Natural killer cell (primary cell): ENCODE measurements around the gene MYO18B. TPM values are rescaled to one million over a fixed set of nuclear protein-coding genes. Genes with fewer than 3 reads are reported as not detected.

ENCODE experiments used
- ATAC-seq, 3 donors: fragments of 150-1000 bp in 2 of 3; fragments of 200-7000 bp in 1 of 3; cut with Tn5 transposase; 1 replicate in 1 of 3; 2 replicates in 2 of 3; pipeline ENCODE4 v1.10.0; 2021; ENCODE audit warnings: mild to moderate bottlenecking in 2 of 3, moderate library complexity in 2 of 3
- DNase-seq, 2 donors: peaks; one replicate each; pipeline versions ENCODE4 v3.0.0 to v3.0.0-alpha.2; 2013 to 2021; ENCODE audit warnings: mixed read lengths in 1 of 2
- H3K27ac ChIP-seq: one replicate; pipeline ENCODE4 v1.5.1; 2013; ENCODE audit warnings: mild to moderate bottlenecking, low read length
- H3K27me3 ChIP-seq: one replicate; pipeline ENCODE4 v1.6.1; 2013; ENCODE audit warnings: low read length; ENCODE audit not compliant: control insufficient read depth, insufficient read depth
- H3K36me3 ChIP-seq: one replicate; pipeline ENCODE4 v1.6.1; 2013; ENCODE audit warnings: low read length; ENCODE audit not compliant: control insufficient read depth, insufficient read depth
- H3K4me1 ChIP-seq: one replicate; pipeline ENCODE4 v1.6.1; 2013; ENCODE audit warnings: low read length; ENCODE audit not compliant: control insufficient read depth, insufficient read depth
- H3K4me3 ChIP-seq: one replicate; pipeline ENCODE4 v1.5.1; 2013; ENCODE audit warnings: low read length
- H3K9me3 ChIP-seq: one replicate; pipeline ENCODE4 v1.6.1; 2013; ENCODE audit warnings: low read length; ENCODE audit not compliant: control insufficient read depth, insufficient read depth
- H3K27ac Mint-ChIP-seq, 2 donors: one replicate each; pipeline ENCODE4 v1.8.0; 2022; ENCODE audit warnings: mild to moderate bottlenecking in 2 of 2, mixed read lengths in 2 of 2, moderate library complexity in 1 of 2
- H3K27me3 Mint-ChIP-seq, 2 donors: one replicate each; pipeline ENCODE4 v1.8.0; 2022; ENCODE audit warnings: low read depth in 2 of 2, mixed read lengths in 2 of 2
- H3K36me3 Mint-ChIP-seq: one replicate; pipeline ENCODE4 v1.8.0; 2022; ENCODE audit warnings: mixed read lengths
- H3K4me1 Mint-ChIP-seq, 2 donors: one replicate each; pipeline ENCODE4 v1.8.0; 2022; ENCODE audit warnings: mixed read lengths in 2 of 2
- H3K4me3 Mint-ChIP-seq: one replicate; pipeline ENCODE4 v1.8.0; 2022; ENCODE audit warnings: mild to moderate bottlenecking, moderate library complexity, mixed read lengths
- H3K9me3 Mint-ChIP-seq, 2 donors: one replicate each; pipeline ENCODE4 v1.8.0; 2022; ENCODE audit warnings: mixed read lengths in 2 of 2
- CTCF ChIP-seq: fragments of 200-600 bp; IDR thresholded peaks from one replicate; pipeline ENCODE4 v1.8.0; 2022; ENCODE audit warnings: antibody characterized with exemption
- WGBS: methylation state at CpG from one replicate; pipeline ENCODE4 v1.1.7; 2013; ENCODE audit warnings: missing lambda C conversion rate; ENCODE audit not compliant: insufficient coverage; 5-methylcytosine and 5-hydroxymethylcytosine counted together
- intact Hi-C: fragments of 100-400 bp; cut with micrococcal nuclease; formaldehyde crosslinking; loops from one replicate; pipeline ENCODE4 v1.14.2; 2022
- total RNA-seq, 4 donors: library from RNA; stranded (reverse); fragments of 120-200 nt in 1 of 4; gene quantifications; one replicate each; pipeline versions ENCODE4 v1.2.3 to v1.2.4, GENCODE V29; 2013 to 2022

MYO18B gene
- total RNA-seq, 3 donors from 2014 or later (not counting 1 experiment from before 2014, with no cell fraction given) = 0.07 to 0.14 (median 0.10) TPM

- H3K36me3 Mint-ChIP-seq = no peaks in the 10 kb centered on the region
- no peak overlapping the region for H3K27ac ChIP-seq
These were observed 188.9 kb downstream of the MYO18B start for GRCh38 chr22:25930788-25931310.

GRCh38 chr22:25933158-25933788 lies 191.3 kb downstream of the MYO18B start:
- Histone ChIP-seq H3K27me3 (no peaks in the 10 kb centered on the region), H3K36me3 (no peaks in the 10 kb centered on the region), H3K9me3 (no peaks in the 10 kb centered on the region), H3K27ac (no peak overlapping the region), H3K4me1 (no peaks in the 10 kb centered on the region), H3K4me3 (no peak overlapping the region)
- Mint-ChIP-seq H3K4me1 (peaks cover 0 to 4% of the 10 kb centered on the region in 2 donors), H3K27ac (no peak overlapping the region), H3K4me3 (no peak overlapping the region), H3K36me3 (no peaks in the 10 kb centered on the region), H3K27me3 (peaks cover 15 to 20% of the 10 kb centered on the region in 2 donors), H3K9me3 (no peaks in the 10 kb centered on the region)
- TF ChIP-seq CTCF = no peak
- intact Hi-C loops = no loop called here
- ATAC-seq (no peak), DNase-seq (no peak)
- no CpG with 5 or more reads among the region's 3 CpGs for WGBS

More at GRCh38 chr22:25930788-25931310, 188.9 kb downstream of the MYO18B start:
- H3K4me1 ChIP-seq = no peaks in the 10 kb centered on the region
- no peaks in the 10 kb centered on the region for H3K9me3 Mint-ChIP-seq
- H3K27ac Mint-ChIP-seq = no peak overlapping the region
- 84% methylated on average over 7 of the region's 7 CpGs for WGBS
- intact Hi-C loops = no loop called here
- no peak overlapping the region for H3K4me3 ChIP-seq
- TF ChIP-seq CTCF = no peak
- DNase-seq (no peak), ATAC-seq (no peak)
- H3K4me1 Mint-ChIP-seq = peaks cover 0 to 2% of the 10 kb centered on the region in 2 donors
- H3K9me3 ChIP-seq = no peaks in the 10 kb centered on the region
- no peaks in the 10 kb centered on the region for H3K36me3 ChIP-seq
- H3K27me3 Mint-ChIP-seq = peaks cover 18 to 21% of the 10 kb centered on the region in 2 donors
- no peak overlapping the region for H3K4me3 Mint-ChIP-seq
- no peaks in the 10 kb centered on the region for H3K27me3 ChIP-seq

- WGBS = 58% methylated on average over 6 of the region's 7 CpGs
- intact Hi-C loops = no loop called here
- no peaks in the 10 kb centered on the region for H3K4me1 ChIP-seq
- TF ChIP-seq CTCF = no peak
- H3K27ac ChIP-seq = no peak overlapping the region
- H3K4me3 ChIP-seq = no peak overlapping the region
- ATAC-seq (no peak), DNase-seq (no peak)
- Mint-ChIP-seq H3K9me3 (no peaks in the 10 kb centered on the region), H3K27ac (no peak overlapping the region), H3K27me3 (peaks cover 16 to 20% of the 10 kb centered on the region in 2 donors), H3K4me1 (peaks cover 0 to 4% of the 10 kb centered on the region in 2 donors), H3K36me3 (no peaks in the 10 kb centered on the region), H3K4me3 (no peak overlapping the region)
- no peaks in the 10 kb centered on the region for H3K9me3 ChIP-seq
- no peaks in the 10 kb centered on the region for H3K27me3 ChIP-seq
- no peaks in the 10 kb centered on the region for H3K36me3 ChIP-seq
These were observed 193.5 kb downstream of the MYO18B start for GRCh38 chr22:25935266-25936058.
